ENCODE data around the gene ZNF316.

ZNF316 gene

GRCh38 chr7:6644728-6645127 lies 7.6 kb downstream of the ZNF316 start:
- in situ Hi-C loops (cut with MboI; ENCODE audit: low sequenced_read_pairs), result loop anchor here (25.0 kb wide), 1 partner anchor 93 kb away; no protein-coding TSS in a partner anchor

GRCh38 chr7:6646465-6646864 lies 9.3 kb downstream of the ZNF316 start:
- in situ Hi-C loops (cut with MboI; ENCODE audit: low sequenced_read_pairs), result loop anchor here (25.0 kb wide), 1 partner anchor 91 kb away; no protein-coding TSS in a partner anchor

GRCh38 chr7:6647080-6647479 lies 10.0 kb downstream of the ZNF316 start:
- in situ Hi-C loops (cut with MboI; ENCODE audit: low sequenced_read_pairs), result loop anchor here (25.0 kb wide), 1 partner anchor 90 kb away; no protein-coding TSS in a partner anchor

- in situ Hi-C loops (cut with MboI; ENCODE audit: low sequenced_read_pairs), result loop anchor here (25.0 kb wide), 1 partner anchor 90 kb away; no protein-coding TSS in a partner anchor
These were observed 10.4 kb downstream of the ZNF316 start for GRCh38 chr7:6647541-6647940.

GRCh38 chr7:6648066-6648814 lies 11.1 kb downstream of the ZNF316 start:
- in situ Hi-C loops (cut with MboI; ENCODE audit: low sequenced_read_pairs), result loop anchor here (25.0 kb wide), 1 partner anchor 89 kb away; no protein-coding TSS in a partner anchor

- in situ Hi-C loops (cut with MboI; ENCODE audit: low sequenced_read_pairs), result loop anchor here (25.0 kb wide), 1 partner anchor 89 kb away; no protein-coding TSS in a partner anchor
These were observed 11.6 kb downstream of the ZNF316 start for GRCh38 chr7:6648815-6649104.

DNA sequence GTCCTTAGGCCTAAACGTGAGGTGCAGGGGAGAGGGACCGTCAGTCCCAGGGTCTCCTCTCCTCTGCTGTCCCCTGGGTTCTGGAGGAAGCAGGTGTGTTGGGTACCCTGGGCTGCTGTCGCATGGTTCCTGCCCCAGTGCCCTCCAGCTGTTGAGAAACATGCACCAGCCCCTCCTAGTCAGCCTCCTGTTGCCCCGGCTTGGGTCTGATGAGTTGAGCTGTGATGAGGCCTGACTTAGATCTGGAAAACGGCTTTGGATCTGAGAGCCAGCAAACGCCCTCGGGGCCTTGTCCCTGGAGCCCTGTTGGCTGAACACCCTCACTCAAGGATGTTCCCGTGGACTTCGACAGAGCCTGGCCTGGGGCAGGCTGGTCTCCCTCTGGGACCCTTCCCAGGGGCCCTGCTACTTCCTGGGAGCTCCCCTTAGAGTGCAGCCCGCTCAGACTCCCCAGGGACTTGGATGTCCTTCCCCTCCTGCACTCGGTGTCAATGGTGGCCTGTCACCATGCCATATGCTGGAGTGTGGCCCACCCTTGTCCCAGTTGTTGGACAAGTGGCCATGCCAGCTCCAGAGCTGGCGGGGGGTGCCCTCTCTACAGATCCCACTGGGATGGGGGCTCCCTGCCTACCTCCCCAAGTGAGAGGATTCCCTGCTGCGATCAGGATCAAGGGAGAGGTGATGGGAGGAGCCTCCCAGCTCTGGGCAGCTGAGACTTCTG lies 12.3 kb downstream of the ZNF316 start:
- in situ Hi-C loops (cut with MboI; ENCODE audit: low sequenced_read_pairs), result loop anchor here (25.0 kb wide), 1 partner anchor 88 kb away; no protein-coding TSS in a partner anchor

DNA sequence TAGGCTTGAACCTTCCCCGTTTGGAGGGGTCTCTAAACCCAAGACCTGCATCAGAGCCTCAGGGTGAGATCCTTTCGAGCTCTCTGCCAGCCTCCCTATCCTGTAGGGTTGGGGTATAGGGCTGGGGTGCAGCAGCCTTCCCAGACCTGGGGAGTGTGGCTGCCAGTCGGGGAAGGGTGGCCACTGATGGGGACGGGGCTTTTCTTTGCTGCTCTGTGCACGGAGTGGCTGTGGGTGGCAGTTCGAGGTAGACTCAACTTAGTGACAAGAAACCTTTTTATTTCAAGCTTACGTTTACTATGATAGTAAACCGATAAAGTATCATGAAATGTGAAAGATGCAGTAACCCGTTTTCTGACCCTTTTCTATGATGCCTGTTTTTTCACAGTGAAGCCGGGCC lies 13.0 kb downstream of the ZNF316 start:
- in situ Hi-C loops (cut with MboI; ENCODE audit: low sequenced_read_pairs), result no loop called here

GRCh38 chr7:6650521-6651011 lies 13.4 kb downstream of the ZNF316 start:
- in situ Hi-C loops (cut with MboI; ENCODE audit: low sequenced_read_pairs), result no loop called here

DNA sequence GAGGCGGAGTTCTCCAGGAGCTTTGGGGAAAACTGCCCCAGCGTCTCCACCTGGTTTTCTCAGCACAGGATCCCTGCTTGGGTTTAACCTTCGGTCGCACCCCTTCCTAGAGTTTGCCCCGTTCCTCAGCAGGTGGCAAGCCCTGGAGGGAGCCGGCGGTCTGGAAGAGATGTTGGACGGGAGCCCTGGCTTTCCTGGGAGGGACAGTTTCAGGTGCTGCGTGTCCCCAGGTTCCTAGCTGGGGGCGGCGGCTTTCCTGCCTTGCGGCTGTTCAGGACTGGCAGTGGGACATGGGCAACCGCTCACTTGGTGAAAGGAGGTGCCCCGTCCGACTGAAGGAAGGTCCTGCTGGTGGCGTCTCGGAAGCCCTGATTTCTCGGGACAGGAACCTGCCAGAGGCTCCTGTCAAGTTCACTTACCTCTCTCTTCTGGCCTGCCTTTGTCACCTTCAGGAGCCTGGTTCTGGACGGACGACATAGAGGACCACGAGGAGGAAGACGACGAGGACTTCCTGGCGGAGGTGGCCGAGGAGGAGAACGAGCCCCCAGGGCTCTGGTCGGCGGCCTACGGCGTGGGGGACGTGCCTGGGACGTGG lies 14.8 kb downstream of the ZNF316 start:
- in situ Hi-C loops (cut with MboI; ENCODE audit: low sequenced_read_pairs), result no loop called here

DNA sequence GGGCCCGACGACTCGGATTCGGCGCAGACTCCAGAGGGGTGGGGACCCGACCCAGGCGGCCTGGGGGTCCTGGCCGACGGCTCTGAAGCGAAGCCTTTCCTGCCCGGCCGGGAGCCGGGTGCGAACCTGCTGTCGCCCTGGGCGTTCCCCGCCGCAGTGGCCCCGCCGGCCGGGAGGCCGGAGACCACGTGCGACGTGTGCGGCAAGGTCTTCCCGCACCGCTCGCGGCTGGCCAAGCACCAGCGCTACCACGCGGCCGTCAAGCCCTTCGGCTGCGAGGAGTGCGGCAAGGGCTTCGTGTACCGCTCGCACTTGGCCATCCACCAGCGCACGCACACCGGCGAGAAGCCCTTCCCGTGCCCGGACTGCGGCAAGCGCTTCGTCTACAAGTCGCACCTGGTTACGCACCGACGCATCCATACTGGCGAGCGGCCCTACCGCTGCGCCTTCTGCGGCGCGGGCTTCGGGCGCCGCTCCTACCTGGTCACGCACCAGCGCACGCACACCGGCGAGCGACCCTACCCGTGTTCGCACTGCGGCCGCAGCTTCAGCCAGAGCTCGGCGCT lies 15.4 kb downstream of the ZNF316 start:
- in situ Hi-C loops (cut with MboI; ENCODE audit: low sequenced_read_pairs), result no loop called here

- in situ Hi-C loops (cut with MboI; ENCODE audit: low sequenced_read_pairs), result no loop called here
These were observed 16.2 kb downstream of the ZNF316 start for GRCh38 chr7:6653071-6654003.

DNA sequence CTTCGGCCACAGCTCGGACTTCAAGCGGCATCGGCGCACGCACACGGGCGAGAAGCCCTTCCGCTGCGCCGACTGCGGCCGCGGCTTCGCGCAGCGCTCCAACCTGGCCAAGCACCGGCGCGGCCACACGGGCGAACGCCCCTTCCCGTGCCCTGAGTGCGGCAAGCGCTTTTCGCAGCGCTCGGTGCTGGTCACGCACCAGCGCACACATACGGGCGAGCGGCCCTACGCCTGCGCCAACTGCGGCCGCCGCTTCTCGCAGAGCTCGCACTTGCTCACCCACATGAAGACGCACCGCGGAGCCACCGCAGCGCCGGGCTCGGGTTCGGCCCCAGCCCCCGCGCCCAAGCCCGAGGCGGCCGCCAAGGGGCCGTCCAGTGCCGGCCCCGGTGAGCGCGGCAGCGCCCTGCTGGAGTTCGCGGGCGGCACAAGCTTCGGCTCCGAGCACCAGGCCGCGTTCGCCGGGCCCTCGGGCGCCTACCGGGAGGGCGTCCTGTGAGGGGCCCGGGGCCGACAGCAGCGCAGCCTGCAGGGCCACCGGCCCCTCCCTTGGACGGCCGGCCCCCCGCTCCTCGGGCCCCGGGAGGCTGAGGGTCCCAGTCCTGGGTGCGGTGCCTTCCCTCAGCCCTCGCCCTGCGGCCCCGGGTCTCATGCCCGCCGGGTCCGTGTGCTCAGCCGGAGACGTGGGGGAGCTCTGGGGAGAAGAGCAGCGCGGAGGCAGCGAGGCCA lies 17.2 kb downstream of the ZNF316 start:
- in situ Hi-C loops (cut with MboI; ENCODE audit: low sequenced_read_pairs), result no loop called here

DNA sequence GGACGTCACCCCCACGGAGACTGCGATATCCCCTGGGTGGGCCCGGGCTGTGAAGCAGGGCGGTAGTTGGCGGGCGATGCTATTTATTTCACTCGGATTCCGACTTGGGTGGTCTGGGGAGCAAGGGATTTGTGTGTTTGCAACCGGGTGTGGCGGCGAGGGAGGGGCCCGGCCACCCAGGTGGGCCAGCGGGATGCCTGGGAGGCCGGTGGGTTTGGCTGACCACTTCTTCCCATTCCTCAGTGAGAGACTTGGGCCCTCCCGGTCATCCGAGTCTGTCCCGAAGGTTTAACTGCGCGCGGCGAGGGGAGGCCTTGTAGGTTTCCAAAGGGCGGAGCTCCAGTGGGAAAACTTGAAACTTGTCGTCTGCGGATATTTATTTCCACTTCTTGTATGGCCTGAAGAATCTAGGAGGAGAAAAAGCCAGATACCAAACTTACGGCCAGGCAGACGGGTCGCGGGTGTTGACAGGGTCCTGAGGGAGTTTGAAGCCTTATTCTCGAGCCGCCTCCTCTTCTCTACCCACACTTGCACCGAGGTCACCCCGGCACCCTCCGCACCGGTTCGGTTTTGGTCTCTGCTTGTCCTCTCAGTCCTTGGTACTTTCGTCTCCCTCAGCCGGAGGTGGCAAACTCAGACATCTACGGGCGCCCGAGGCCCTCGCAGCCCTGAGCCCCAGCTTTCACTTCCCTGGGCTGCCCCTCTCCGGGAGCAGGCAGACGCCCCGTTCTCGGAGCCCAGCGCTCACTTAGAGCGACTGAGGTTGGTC lies 17.9 kb downstream of the ZNF316 start:
- in situ Hi-C loops (cut with MboI; ENCODE audit: low sequenced_read_pairs), result no loop called here

- in situ Hi-C loops (cut with MboI; ENCODE audit: low sequenced_read_pairs), result no loop called here
These were observed 18.7 kb downstream of the ZNF316 start for GRCh38 chr7:6655636-6656385.

DNA sequence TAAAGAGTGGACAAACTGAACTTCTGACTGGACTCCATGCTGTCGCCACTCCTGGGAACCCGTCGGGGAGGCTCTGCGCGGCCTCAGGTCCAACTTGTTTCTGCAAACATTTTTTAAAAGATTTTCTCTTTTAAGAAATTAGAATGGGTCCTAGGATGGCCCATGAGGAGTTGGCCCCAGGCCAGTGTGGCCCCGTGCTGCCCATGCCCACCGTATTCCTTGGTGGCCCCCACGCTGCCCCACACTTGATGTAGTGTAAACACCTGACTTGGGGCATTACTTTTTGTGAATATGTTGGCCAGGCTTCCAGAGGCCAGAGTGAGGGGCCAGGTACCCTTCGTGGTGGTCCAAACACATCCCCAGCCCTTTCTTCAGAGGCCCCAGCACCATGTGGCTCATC lies 19.3 kb downstream of the ZNF316 start:
- in situ Hi-C loops (cut with MboI; ENCODE audit: low sequenced_read_pairs), result no loop called here

DNA sequence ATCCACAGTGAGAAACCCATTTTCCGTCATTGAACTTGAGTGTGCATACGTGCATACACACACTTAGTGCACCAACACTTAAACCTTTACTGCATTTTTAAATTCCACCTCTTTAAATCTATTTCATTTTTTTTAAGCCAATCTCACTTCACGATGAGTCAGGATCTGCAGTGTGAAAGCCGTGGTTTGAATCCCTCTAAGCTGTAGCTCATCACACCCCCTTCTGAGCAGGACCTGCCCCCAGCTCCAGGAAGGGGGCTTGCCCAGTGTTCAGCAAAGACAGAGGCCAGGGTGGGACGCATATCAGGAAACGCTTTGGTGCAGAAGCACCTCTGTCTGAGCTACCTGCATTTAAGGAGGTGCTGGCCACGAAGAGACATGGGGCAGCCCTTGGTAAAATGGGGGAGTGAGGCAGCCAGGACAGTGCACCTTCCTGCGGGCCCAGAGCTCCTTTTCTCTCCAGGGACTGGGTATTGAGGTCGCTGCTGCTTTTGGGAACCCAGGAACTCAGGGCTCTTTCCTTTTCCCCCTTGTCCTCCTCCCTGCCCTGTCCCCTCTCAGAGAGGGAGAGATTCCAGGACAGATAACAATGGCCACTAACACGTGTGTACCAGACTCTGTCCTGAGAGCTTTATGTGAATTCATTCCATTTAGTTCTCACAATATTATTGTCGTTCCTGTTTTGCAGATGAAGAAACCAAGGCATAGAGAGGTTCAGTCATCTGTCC lies 21.7 kb downstream of the ZNF316 start:
- in situ Hi-C loops (cut with MboI; ENCODE audit: low sequenced_read_pairs), result no loop called here

Measured in HL-60/S4 treated with phorbol 12-myristate 13-acetate at 8.2 ng/mL for 4 days and 3 days (cell line).